Neural crest cell (in vitro differentiated cells): Measurements from ENCODE around the gene LAIR2. TPM values are rescaled to one million over a fixed set of nuclear protein-coding genes. Genes with fewer than 3 reads are reported as not detected.

ENCODE experiments used
- DNase-seq: peaks from one replicate; pipeline ENCODE4 v3.0.0; 2021; ENCODE audit warnings: low read depth, mixed read lengths, low spot score
- H3K27ac Mint-ChIP-seq: one replicate; pipeline ENCODE4 v1.8.0; 2021; ENCODE audit warnings: mild to moderate bottlenecking, mixed read lengths; ENCODE audit not compliant: unreplicated experiment
- H3K27me3 Mint-ChIP-seq: 2 replicates; pipeline ENCODE4 v1.8.0; 2021; ENCODE audit warnings: low read depth, mild to moderate bottlenecking, mixed read lengths
- H3K36me3 Mint-ChIP-seq: 2 replicates; pipeline ENCODE4 v1.8.0; 2021; ENCODE audit warnings: low read depth, mild to moderate bottlenecking, mixed read lengths
- H3K4me1 Mint-ChIP-seq: 2 replicates; pipeline ENCODE4 v1.8.0; 2021; ENCODE audit warnings: mixed read lengths
- H3K4me3 Mint-ChIP-seq: one replicate; pipeline ENCODE4 v1.8.0; 2021; ENCODE audit warnings: mild to moderate bottlenecking, mixed read lengths
- H3K9me3 Mint-ChIP-seq: 2 replicates; pipeline ENCODE4 v1.8.0; 2021; ENCODE audit warnings: mixed read lengths
- total RNA-seq: library from RNA; stranded (reverse); gene quantifications from 2 replicates; pipeline ENCODE4 v1.2.1, GENCODE V29; 2021
- TF ChIP-seq, protein P1 (sequence below): fragments of 200-600 bp; sonication (generic); conservative IDR thresholded peaks from 2 replicates; pipeline ENCODE4 v1.5.0; 2021; ENCODE audit warnings: antibody characterized with exemption, mild to moderate bottlenecking

The LAIR2 gene
- total RNA-seq, 1 donor from 2014 or later: not detected

GRCh38 chr19:54534156-54534555, 31.5 kb downstream of the LAIR2 start:
- H3K27ac Mint-ChIP-seq: no peak overlapping the region
- peaks cover 5% of the 10 kb centered on the region for H3K36me3 Mint-ChIP-seq
- H3K27me3 Mint-ChIP-seq: no peaks in the 10 kb centered on the region
- DNase-seq: no peak
- H3K4me3 Mint-ChIP-seq: no peak overlapping the region
- TF ChIP-seq, protein P1, sequence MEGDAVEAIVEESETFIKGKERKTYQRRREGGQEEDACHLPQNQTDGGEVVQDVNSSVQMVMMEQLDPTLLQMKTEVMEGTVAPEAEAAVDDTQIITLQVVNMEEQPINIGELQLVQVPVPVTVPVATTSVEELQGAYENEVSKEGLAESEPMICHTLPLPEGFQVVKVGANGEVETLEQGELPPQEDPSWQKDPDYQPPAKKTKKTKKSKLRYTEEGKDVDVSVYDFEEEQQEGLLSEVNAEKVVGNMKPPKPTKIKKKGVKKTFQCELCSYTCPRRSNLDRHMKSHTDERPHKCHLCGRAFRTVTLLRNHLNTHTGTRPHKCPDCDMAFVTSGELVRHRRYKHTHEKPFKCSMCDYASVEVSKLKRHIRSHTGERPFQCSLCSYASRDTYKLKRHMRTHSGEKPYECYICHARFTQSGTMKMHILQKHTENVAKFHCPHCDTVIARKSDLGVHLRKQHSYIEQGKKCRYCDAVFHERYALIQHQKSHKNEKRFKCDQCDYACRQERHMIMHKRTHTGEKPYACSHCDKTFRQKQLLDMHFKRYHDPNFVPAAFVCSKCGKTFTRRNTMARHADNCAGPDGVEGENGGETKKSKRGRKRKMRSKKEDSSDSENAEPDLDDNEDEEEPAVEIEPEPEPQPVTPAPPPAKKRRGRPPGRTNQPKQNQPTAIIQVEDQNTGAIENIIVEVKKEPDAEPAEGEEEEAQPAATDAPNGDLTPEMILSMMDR: no peak
- H3K4me1 Mint-ChIP-seq: no peaks in the 10 kb centered on the region
- peaks cover 4% of the 10 kb centered on the region for H3K9me3 Mint-ChIP-seq

DNA sequence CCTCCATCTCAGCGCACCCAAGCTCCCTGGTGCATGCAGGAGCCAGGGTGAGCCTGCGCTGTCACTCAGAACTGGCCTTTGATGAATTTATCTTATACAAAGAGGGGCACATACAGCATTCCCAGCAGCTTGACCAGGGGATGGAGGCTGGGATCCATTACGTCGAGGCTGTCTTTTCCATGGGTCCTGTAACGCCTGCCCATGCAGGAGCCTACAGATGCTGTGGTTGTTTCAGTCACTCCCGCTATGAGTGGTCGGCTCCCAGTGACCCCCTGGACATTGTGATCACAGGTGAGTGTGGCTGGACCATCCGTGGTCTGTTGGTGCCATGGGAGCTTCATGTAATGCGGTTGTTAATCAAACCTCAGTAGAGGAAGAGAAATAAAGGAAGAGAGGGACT, 33.0 kb downstream of the LAIR2 start:
- Mint-ChIP-seq H3K36me3 (peaks cover 5% of the 10 kb centered on the region), H3K27me3 (no peaks in the 10 kb centered on the region), H3K4me1 (no peaks in the 10 kb centered on the region), H3K27ac (no peak overlapping the region), H3K9me3 (peaks cover 5% of the 10 kb centered on the region), H3K4me3 (no peak overlapping the region)
- DNase-seq: no peak
- TF ChIP-seq, protein P1: no peak

DNA sequence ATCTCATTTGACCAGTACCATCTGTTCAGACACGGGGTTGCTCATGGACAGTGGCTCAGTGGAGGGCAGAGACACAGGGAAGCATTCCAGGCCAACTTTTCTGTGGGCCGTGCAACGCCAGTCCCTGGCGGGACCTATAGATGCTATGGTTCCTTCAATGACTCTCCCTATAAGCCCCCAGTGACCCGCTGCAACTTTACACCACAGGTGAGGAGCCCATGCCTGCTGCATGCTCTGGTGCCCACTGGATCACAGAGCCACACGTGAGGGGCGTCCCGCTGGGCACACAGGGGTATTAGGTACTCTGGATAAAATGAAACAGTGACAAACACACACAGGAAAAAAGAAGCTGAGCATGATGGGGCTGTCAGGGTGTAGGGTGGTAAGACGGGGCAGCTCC, 34.3 kb downstream of the LAIR2 start:
- H3K4me3 Mint-ChIP-seq: no peak overlapping the region
- H3K36me3 Mint-ChIP-seq: peaks cover 5% of the 10 kb centered on the region
- TF ChIP-seq, protein P1: no peak
- H3K27me3 Mint-ChIP-seq: no peaks in the 10 kb centered on the region
- no peak for DNase-seq
- no peak overlapping the region for H3K27ac Mint-ChIP-seq
- no peaks in the 10 kb centered on the region for H3K4me1 Mint-ChIP-seq
- H3K9me3 Mint-ChIP-seq: peaks cover 7% of the 10 kb centered on the region

GRCh38 chr19:54541712-54542111, 39.1 kb downstream of the LAIR2 start:
- TF ChIP-seq, protein P1: no peak
- no peaks in the 10 kb centered on the region for H3K27me3 Mint-ChIP-seq

DNA sequence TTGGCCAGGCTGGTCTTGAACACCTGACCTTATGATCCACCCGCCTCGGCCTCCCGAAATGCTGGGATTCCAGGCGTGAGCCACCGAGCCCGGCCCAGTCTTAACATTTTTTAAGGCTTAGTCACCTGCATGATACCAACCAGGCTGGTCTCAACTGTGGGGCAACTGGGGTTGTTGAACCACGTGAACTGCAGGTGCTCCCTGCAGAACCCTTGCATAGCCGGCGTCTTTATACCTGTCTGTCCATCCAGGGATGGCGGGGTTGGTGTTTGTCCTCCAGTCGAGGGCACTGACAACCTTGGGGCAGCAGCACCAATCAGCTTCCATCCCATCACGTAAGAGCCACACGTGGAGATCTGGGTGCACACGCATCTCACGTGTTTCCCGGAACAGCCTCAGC, 46.2 kb downstream of the LAIR2 start:
- Mint-ChIP-seq H3K36me3 (peaks cover 8% of the 10 kb centered on the region), H3K27me3 (no peaks in the 10 kb centered on the region), H3K4me1 (no peaks in the 10 kb centered on the region), H3K4me3 (no peak overlapping the region), H3K9me3 (peaks cover 10% of the 10 kb centered on the region), H3K27ac (no peak overlapping the region)
- TF ChIP-seq, protein P1: no peak
- DNase-seq: no peak

More at GRCh38 chr19:54541712-54542111, 39.1 kb downstream of the LAIR2 start:
- DNase-seq: no peak
- Mint-ChIP-seq H3K9me3 (peaks cover 13% of the 10 kb centered on the region), H3K4me3 (no peak overlapping the region), H3K36me3 (peaks cover 2% of the 10 kb centered on the region), H3K4me1 (no peaks in the 10 kb centered on the region), H3K27ac (no peak overlapping the region)

DNA sequence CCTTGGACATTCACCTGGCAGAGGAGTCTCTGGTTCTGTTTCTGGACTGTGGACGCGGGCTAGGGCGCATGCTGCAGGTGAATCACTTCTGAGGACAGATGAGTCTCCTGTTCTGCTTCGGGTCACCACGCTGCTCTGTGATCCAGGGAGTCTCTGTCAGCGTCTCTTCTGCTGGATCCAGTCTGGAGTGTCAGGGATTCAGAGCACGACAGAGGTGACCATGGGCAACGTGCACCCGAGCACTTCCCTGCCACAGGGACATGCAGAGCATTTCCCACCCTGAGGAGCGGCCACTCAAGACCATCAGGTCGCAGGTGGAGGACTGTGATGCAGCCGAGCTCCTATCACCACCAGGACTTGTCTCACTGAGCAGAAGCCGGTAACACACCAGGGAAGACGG, 46.6 kb downstream of the LAIR2 start:
- H3K9me3 Mint-ChIP-seq: peaks cover 10% of the 10 kb centered on the region
- TF ChIP-seq, protein P1: no peak

More for the DNA sequence above, 46.6 kb downstream of the LAIR2 start:
- DNase-seq: no peak
- Mint-ChIP-seq H3K27ac (no peak overlapping the region), H3K4me1 (no peaks in the 10 kb centered on the region), H3K36me3 (peaks cover 8% of the 10 kb centered on the region), H3K27me3 (no peaks in the 10 kb centered on the region), H3K4me3 (no peak overlapping the region)
